ENCODE results near the gene GORASP2. TPM values are rescaled to one million over a fixed set of nuclear protein-coding genes. Genes with fewer than 3 reads are reported as not detected.

The GORASP2 gene
- total RNA-seq, 1 donor: 67.7 TPM

GRCh38 chr2:170953941-170954340 is 24.9 kb downstream of the GORASP2 start:
- TF ChIP-seq, protein P1, sequence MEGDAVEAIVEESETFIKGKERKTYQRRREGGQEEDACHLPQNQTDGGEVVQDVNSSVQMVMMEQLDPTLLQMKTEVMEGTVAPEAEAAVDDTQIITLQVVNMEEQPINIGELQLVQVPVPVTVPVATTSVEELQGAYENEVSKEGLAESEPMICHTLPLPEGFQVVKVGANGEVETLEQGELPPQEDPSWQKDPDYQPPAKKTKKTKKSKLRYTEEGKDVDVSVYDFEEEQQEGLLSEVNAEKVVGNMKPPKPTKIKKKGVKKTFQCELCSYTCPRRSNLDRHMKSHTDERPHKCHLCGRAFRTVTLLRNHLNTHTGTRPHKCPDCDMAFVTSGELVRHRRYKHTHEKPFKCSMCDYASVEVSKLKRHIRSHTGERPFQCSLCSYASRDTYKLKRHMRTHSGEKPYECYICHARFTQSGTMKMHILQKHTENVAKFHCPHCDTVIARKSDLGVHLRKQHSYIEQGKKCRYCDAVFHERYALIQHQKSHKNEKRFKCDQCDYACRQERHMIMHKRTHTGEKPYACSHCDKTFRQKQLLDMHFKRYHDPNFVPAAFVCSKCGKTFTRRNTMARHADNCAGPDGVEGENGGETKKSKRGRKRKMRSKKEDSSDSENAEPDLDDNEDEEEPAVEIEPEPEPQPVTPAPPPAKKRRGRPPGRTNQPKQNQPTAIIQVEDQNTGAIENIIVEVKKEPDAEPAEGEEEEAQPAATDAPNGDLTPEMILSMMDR (IDR thresholded peaks at IDR 0.05; ENCODE audit: insufficient read depth, low read length): no peak
- no peak overlapping the region for H3K4me3 ChIP-seq (ENCODE audit: low read depth, low read length)
- no peak for DNase-seq (ENCODE audit: low read depth)

- TF ChIP-seq, protein P1 (IDR thresholded peaks at IDR 0.05; ENCODE audit: insufficient read depth, low read length): no peak
- DNase-seq (ENCODE audit: low read depth): no peak
- no peak overlapping the region for H3K4me3 ChIP-seq (ENCODE audit: low read depth, low read length)
These were observed 34.3 kb downstream of the GORASP2 start for GRCh38 chr2:170963386-170963785.

DNA sequence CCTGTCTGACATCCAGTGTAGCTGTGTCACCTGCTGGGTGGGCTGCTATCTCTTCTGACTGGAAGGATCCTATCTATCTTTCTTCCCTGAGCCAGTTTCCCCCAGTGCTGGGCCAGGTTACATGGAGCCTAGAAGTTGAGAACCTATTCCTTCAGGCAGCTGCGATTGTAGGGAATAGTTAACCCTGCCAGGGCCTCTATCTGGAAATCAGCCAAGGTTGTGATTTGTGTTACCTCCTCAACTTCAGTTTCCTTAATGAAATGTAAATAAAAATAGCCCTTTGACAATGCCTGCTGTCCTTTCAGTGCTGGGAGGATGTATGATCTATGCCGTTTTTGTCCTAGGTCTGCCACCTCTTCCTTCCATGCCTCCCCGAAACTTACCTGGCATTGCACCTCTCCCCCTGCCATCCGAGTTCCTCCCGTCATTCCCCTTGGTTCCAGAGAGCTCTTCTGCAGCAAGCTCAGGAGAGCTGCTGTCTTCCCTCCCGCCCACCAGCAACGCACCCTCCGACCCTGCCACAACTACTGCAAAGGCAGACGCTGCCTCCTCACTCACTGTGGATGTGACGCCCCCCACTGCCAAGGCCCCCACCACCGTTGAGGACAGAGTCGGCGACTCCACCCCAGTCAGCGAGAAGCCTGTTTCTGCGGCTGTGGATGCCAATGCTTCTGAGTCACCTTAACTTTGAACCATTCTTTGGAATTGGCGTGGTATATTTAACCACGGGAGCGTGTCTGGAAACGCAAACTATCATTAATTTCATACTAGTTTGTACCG is 36.6 kb downstream of the GORASP2 start:
- no peak overlapping the region for H3K4me3 ChIP-seq (ENCODE audit: low read depth, low read length)
- TF ChIP-seq, protein P1 (IDR thresholded peaks at IDR 0.05; ENCODE audit: insufficient read depth, low read length): no peak
- DNase-seq (ENCODE audit: low read depth): no peak

GRCh38 chr2:170966648-170967396 is 37.8 kb downstream of the GORASP2 start:
- DNase-seq (ENCODE audit: low read depth): no peak
- TF ChIP-seq, protein P1 (IDR thresholded peaks at IDR 0.05; ENCODE audit: insufficient read depth, low read length): peak; percentile 20

DNA sequence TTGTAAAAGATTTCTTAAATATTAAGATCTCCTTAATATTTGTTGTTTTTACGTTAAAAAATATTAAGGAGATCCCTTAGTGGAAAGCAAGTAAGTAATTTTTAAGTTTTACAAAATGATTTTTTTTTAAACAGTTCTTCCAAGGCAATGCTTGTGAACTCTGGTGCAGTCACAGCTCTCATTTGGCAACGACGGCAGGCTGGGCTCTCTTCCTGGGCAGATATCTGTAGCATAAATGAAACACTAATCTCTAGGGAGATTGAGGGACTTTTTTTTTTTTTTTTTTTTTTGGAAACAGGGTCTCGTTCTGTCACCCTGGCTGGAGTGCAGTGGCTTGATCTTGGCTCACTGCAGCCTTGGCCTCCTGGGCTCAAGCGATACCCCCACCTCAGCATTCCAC is 38.5 kb downstream of the GORASP2 start:
- TF ChIP-seq, protein P1 (IDR thresholded peaks at IDR 0.05; ENCODE audit: insufficient read depth, low read length): no peak
- H3K4me3 ChIP-seq (ENCODE audit: low read depth, low read length): no peak overlapping the region
- DNase-seq (ENCODE audit: low read depth): no peak

More at GRCh38 chr2:170966648-170967396, 37.8 kb downstream of the GORASP2 start:
- H3K4me3 ChIP-seq (ENCODE audit: low read depth, low read length): no peak overlapping the region

DNA sequence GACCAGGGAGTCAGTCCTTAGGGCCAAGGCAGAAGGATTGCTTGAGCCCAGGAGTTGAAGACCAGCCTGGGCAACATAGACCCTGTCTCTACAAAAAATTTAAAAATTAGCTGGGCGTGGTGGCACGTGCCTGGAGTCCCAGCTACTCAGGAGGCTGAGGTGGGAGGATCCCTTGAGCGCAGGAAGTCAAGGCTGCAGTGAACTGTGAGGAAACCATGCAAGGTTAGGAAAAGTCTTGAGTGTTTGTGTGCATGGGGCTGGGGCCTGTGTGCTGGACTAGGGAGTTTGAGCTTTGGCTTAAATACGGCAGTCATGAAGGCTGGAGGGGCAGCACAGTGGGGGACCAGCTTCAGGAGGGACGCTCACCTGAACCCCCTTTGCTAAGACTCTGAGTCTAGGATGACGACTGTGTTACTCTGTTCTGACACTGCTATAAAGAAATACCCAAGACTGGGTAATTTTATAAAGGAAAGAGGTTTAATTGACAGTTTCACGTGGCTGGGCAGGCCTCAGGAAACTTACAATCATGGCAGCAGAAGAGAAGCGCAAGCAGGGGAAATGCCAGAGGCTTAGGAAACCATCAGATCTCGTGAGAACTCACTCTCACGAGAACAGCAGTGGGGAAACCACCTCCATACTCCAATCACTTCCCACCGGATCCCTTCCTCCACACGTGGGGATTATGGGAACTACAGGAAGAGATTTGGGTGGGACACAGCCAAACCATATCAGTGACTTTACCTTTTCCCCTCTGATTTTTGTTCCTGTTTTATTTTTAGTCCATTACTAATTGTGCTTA is 39.4 kb downstream of the GORASP2 start:
- DNase-seq (ENCODE audit: low read depth): no peak

More for the DNA sequence above, 39.4 kb downstream of the GORASP2 start:
- TF ChIP-seq, protein P1 (IDR thresholded peaks at IDR 0.05; ENCODE audit: insufficient read depth, low read length): no peak
- H3K4me3 ChIP-seq (ENCODE audit: low read depth, low read length): no peak overlapping the region

Measured in fibroblast of the aortic adventitia (primary cell).